Hematopoietic multipotent progenitor cell treated with erythropoietin and hydrocortisone succinate and interleukin-3 and kit ligand, for 4 days (in vitro differentiated cells): ENCODE results near the gene ZNF304.

ENCODE experiments used
- DNase-seq: peaks from one replicate; pipeline ENCODE4 v3.0.0-alpha.2; 2015

The ZNF304 gene

DNA sequence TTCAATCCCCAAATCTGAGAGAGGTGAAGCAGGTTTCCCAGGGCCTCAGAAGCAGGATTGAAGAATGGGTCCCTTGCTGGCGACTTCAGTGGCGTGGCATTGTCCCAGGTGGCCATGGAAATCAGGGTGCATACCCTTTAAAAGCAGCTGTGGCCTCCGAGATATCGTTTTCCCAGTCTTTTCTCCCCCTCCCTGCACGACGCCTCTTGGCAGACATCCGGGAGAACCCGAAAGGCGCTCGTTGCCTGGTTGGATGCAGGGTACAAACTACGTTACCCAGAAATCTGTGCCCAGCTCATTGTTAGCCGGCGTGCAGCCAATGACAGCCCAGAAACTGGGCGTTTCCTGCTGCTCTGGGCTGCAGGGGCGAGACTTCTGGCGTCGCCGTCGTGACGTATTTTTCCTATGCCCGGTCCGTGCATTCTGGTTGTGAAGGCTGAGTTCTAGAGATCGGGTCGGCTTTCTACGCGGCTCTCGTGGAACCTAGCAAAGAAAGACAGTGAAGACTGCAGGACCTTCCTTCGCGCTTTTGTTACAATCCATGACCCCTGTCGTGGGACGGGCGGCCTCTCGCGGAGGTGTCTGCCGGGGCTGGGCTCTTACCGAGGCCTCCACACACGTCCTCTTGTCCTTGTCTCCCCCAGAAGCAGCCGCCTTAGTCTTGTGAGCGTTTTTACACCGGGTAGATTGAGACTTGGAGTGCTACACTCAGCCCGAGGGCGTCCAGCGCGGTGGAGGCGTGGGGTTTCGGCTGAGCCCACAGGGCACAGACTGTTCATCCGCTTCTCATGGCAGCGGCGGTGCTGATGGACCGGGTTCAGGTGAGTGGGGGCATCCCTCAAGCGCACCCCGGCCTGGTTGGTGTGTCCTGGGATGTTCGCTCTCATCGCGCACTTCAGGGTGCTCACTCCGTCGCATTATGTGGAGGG lies at the start of gene ZNF304:
ZNF304 (plus strand) TSS at position 395 of the 929 bp plus-strand sequence; CDS start at position 789, 394 bp downstream.
- DNase-seq = peak; percentile 97

DNA sequence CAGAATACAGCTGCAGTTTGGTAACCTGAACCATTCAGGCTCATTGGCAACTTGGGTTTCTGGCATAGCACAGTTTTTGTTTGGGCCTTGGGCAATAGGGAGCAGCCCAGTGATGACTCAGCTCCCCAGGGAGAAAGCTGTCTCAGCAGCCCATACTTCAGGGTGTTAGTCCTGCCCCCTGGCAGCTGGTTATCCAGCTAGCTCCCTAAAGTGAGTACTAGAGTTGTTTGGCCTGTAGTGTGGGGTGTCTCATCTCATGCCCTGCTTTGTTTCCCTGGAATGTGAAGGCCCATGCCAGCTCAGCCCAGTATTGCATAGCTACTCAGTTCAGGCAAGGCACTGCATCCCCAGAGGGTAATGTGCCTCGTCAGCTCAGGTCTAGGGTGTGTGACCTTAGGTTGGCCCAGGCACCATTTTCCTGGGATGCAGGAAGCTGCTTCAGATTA lies 49.0 kb upstream of the ZNF304 start:
- DNase-seq = peak; percentile 16

GRCh38 chr19:57302727-57303401 lies 48.2 kb upstream of the ZNF304 start:
- DNase-seq = no peak

DNA sequence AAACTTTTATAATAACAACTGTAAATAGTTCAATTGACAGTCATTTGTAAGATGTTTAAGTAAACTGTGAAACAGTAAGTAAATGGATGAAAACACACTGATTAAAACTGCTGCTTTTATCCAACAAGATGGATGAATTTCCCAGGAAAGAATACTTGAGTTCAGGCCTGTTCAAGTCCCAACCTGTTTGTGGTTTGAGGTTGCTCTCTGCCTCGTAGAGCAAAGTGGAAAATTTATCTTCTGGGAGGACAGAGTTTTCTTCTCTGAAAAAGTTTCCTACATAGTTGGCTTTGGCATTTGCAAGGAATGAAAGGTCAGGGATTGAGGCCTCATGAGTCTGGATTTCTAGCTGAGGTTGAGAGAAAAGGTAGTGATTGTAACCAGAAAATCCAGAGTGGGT lies 46.0 kb upstream of the ZNF304 start:
- DNase-seq = no peak

DNA sequence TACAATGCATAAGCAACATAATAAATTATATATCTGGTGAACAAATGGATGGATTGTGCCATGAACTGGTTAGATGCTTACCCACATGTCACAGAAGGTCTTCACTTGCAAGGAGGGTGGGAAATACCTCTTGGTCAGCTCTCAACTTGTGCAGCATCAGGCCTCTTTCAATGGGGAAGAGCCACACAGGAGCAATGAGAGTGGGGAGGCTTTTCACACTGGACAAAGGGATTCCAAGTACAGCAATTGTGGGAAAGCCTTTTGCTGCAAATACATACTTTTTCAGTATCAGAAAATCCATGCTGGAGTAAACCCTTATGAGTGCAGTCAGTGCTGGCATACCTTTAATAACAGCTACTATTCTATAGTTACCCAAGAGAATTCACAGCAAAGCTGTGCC lies 42.6 kb upstream of the ZNF304 start:
- DNase-seq = no peak

DNA sequence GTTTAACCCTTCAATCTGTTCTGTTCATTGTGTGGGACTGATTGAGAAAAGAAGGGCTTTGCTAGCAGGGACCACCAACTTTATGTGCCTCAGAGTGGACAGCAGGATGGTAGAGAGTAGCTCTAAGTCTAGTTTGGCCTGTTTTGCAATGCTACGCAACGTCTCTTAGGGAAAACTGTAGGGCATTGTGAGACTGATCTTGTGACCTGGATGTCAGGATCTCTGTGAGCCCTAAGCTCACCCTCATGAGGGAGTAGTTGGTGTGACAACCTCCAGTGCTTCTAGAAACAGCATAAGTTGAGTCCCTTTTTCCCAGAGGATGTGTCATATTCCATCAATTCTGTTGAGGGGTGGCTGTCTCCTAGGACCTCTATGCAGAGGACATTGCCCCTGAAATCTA lies 40.3 kb upstream of the ZNF304 start:
- no peak for DNase-seq

DNA sequence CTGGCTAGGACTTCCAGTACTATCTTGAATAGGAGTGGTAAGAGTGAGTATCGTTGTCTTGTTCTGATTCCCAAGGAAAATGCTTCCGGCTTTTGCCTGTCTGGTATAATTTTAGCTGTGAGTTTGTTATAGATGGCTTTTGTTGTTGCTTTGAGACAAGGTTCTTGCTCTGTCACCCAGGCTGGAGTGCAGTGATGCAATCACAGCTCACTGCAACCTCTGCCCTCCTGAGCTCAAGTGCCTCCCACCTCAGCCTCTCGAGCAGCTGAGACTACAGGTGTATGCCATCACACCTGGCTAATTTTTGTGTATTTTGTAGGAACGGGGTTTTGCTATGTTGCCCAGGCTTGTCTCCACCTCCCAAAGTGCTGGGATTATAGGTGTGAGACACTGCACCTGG lies 36.9 kb upstream of the ZNF304 start:
- DNase-seq = no peak

DNA sequence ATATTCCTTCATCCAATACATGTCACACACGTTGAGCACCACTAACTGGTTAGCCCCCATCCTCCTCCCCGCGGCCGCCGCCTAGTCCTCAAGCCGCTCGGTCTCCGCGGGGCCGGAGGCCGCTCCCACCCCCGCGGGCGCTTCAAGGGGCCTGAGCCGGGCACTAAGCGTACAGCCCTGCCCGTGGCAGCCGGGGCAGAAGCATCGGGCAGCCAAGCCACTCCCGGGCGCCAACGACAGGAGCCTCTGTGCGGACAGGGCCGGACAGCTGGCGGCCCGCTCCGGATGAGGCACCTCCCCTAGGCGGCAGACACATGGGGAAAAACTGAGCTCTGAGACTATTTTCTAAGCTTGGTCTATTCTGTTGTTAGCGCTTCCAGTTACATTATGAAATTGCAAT lies 33.6 kb upstream of the ZNF304 start:
- no peak for DNase-seq

DNA sequence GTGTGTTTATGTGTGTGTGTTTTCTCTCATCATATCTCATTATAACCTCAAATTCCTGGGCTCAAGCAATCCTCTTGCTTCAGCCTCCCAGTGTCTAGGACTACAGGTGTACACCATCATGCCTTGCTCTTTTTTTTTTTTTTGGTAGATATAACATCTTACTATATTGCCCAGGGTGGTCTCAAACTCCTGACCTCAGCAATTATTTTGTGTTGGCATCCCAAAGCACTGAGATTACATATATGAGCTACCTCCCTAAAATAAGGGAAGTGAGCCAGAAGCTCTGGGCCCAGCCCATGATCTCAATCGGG lies 31.2 kb upstream of the ZNF304 start:
- DNase-seq = no peak

GRCh38 chr19:57320180-57321084 lies 30.6 kb upstream of the ZNF304 start, which contains the start of gene ZNF543:
Gene ZNF543 (plus strand): TSS chr19:57320472. CDS start chr19:57320854, 382 bp downstream.
- peak; percentile 99 for DNase-seq

GRCh38 chr19:57321116-57321515 lies 30.0 kb upstream of the ZNF304 start:
- peak; percentile 14 for DNase-seq

DNA sequence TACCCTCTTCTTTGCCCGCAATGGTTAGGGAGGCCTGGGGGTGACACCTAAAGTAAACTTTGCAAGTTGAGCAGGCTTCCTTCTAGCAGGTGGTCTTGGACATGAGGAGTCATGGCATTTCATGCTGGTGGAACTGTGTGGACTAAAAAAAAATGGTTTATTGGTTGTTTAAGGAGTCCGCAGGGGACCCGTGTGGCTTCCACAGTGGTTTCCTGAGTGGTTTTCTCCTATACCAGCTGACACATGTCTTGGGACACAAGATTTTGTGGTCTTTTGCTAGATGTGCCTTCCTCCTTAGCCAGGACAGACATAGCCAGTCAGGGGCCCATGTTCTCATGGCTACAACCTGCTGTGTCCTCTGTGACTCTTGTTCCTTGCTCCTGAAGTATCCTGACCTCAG lies 29.3 kb upstream of the ZNF304 start:
- peak; percentile 55 for DNase-seq

DNA sequence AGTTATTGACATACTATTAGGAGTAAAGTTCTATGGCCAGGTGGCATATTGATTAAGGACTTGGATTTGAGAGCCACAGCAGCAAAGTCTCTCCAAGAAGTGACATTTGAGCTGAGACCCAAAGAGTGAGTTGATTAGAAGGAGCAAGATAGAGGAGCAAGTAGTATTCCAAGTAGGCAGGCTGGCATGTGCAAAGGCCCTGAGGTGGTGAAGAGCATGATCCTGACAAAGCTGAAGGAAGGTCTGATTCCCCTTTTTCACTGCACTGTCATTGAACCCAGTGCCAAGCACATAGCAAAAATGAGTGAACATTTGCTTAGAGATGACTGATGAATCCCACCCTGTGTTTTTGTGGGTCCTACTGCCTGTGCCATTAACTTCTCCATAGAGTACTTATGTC lies 26.1 kb upstream of the ZNF304 start:
- no peak for DNase-seq

GRCh38 chr19:57327993-57328392 lies 23.1 kb upstream of the ZNF304 start:
- no peak for DNase-seq

- DNase-seq = peak; percentile 13
Measured at GRCh38 chr19:57334191-57334590, 16.9 kb upstream of the ZNF304 start.

DNA sequence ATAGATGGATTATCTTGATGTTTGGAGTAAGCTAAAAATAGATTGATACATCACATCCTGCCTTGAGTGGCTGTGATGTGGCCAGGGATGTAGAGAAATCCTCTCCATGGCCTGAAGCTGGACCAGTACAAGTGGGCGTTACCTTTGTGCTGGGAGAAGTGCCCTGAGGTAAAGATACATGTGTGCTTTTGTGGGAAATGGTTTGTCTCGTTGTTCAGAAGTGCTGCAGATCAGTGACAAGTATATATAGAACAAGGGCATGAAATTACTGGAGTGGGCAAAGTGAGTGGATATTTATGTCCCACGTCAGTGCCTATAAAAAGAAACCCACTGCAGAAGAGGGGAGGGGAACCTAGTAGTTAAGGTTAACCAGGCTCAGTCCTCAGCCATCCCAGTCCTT lies 12.2 kb upstream of the ZNF304 start:
- DNase-seq = no peak

GRCh38 chr19:57342582-57342981 lies 8.5 kb upstream of the ZNF304 start:
- DNase-seq = no peak

DNA sequence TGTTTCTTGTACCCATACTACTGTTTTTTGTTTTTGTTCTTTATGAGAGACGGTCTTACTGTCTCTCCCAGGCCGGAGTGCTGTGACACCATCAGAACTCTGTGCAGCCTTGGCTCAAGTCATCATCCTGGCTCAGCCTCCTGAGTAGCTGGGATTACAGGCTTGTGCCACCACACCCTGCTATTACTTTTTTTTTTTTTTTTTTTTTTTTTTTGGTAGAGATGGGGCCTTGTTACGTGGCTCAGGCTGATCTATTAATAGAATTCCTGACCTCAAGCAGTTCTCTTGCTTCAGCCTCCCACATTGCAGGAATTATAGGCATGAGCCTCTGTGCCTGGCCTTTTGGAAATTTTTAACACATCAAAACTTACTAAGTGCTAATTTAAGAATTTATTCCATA lies 2.9 kb upstream of the ZNF304 start:
- DNase-seq = no peak

GRCh38 chr19:57351867-57352266 lies 796 bp downstream of the ZNF304 start:
- DNase-seq = peak; percentile 39

GRCh38 chr19:57355916-57356315 lies 4.8 kb downstream of the ZNF304 start:
- DNase-seq = no peak

GRCh38 chr19:57357406-57357805 lies 6.3 kb downstream of the ZNF304 start:
- DNase-seq = no peak

DNA sequence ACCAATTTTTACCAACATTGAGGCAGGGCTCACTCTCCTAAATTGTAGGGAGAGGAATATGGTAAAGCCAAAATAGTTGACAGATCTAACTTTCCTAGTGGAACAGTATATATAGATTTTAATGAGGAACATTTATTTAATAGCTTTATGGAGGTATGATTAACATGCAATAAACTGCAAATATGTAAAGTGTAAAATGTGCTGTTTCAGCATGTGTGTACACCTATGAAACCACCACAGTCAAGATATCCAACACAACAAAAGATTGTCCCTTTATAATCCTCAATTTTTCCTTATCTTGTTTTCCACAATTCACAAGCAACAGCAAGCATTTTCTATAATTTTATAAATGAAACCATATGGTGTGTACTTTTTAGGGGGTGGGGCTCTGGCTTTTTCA lies 8.2 kb downstream of the ZNF304 start:
- no peak for DNase-seq

- DNase-seq = no peak
Measured at GRCh38 chr19:57362419-57362818, 11.3 kb downstream of the ZNF304 start.
